B cell (primary cell): Measurements from ENCODE around the gene MISP3. TPM values are rescaled to one million over a fixed set of nuclear protein-coding genes. Genes with fewer than 3 reads are reported as not detected.

Source experiments
- ATAC-seq: fragments of 200-7000 bp; cut with Tn5 transposase; one replicate; pipeline ENCODE4 v1.10.0; 2021; ENCODE audit warnings: low read depth, mild to moderate bottlenecking, moderate number of reproducible peaks, moderate library complexity
- CTCF ChIA-PET: fragments of 350-600 bp; sonication (Branson Sonifier 250); formaldehyde crosslinking; loops from one replicate; lab custom pipeline; 2021; ENCODE audit warnings: antibody characterized with exemption, inconsistent platforms; lab: Charles Lee
- POLR2A ChIA-PET: fragments of 350-600 bp; sonication (Branson Sonifier 250); formaldehyde crosslinking; loops from one replicate; lab custom pipeline; 2021; ENCODE audit warnings: antibody characterized with exemption; lab: Charles Lee
- DNase-seq: peaks from one replicate; pipeline ENCODE4 v3.0.0; 2013
- H2AFZ ChIP-seq: 2 replicates; pipeline ENCODE4 v1.6.1; 2012; ENCODE audit warnings: mild to moderate bottlenecking, low read depth, low read length; ENCODE audit not compliant: insufficient read depth, poor library complexity, severe bottlenecking
- H3K27ac ChIP-seq, 2 donors: 1 replicate in 1 of 2; 2 replicates in 1 of 2; pipeline ENCODE4 v1.5.1; 2012 to 2013; ENCODE audit warnings: low read length in 2 of 2, mild to moderate bottlenecking in 2 of 2, moderate library complexity in 1 of 2
- H3K27me3 ChIP-seq, 4 experiments: fragments of 200-600 bp in 1 of 4; sonication (generic) in 1 of 4; replicated peaks in 1 of 4; 1 replicate in 2 of 4; 2 replicates in 2 of 4; pipeline versions ENCODE4 v1.6.1 to v1.7.0; 2013 to 2016; ENCODE audit warnings: low read length in 3 of 4, mild to moderate bottlenecking in 2 of 4, mixed read lengths in 1 of 4, moderate library complexity in 1 of 4; ENCODE audit not compliant: insufficient read depth in 4 of 4, control insufficient read depth in 3 of 4; ENCODE audit errors: control extremely low read depth in 1 of 4
- H3K36me3 ChIP-seq, 2 experiments: replicated peaks in 1 of 2; 1 replicate in 1 of 2; 2 replicates in 1 of 2; pipeline versions ENCODE4 v1.6.1 to v1.7.1; 2013; ENCODE audit warnings: low read length in 1 of 2; ENCODE audit not compliant: insufficient read depth in 2 of 2, control insufficient read depth in 1 of 2; ENCODE audit errors: control extremely low read depth in 1 of 2, extremely low read depth in 1 of 2
- H3K4me1 ChIP-seq, 2 donors: fragments of 200-600 bp in 1 of 2; sonication (generic) in 1 of 2; 1 replicate in 1 of 2; 2 replicates in 1 of 2; pipeline versions ENCODE4 v1.5.1 to v1.6.1; 2013 to 2017; ENCODE audit warnings: low read length in 2 of 2; ENCODE audit not compliant: control insufficient read depth in 2 of 2, insufficient read depth in 2 of 2
- H3K4me2 ChIP-seq: replicated peaks from 2 replicates; pipeline ENCODE3; 2012; ENCODE audit warnings: mild to moderate bottlenecking, low read depth, low read length; ENCODE audit not compliant: poor library complexity, severe bottlenecking
- H3K4me3 ChIP-seq, 5 experiments: fragments of 200-600 bp in 1 of 5; sonication (generic) in 1 of 5; 1 replicate in 3 of 5; 2 replicates in 2 of 5; pipeline versions ENCODE4 v1.5.1 to v1.7.0; 2011 to 2016; ENCODE audit warnings: low read length in 4 of 5, mild to moderate bottlenecking in 4 of 5, low read depth in 2 of 5, control low read depth in 1 of 5, moderate library complexity in 1 of 5; ENCODE audit not compliant: insufficient read depth in 1 of 5; ENCODE audit errors: control extremely low read depth in 1 of 5, extremely low read depth in 1 of 5
- H3K79me2 ChIP-seq: fragments of 200-600 bp; sonication (generic); one replicate; pipeline ENCODE4 v1.6.0; 2016; ENCODE audit warnings: low read length; ENCODE audit not compliant: control insufficient read depth, insufficient read depth
- H3K9ac ChIP-seq: fragments of 200-600 bp; sonication (generic); 2 replicates; pipeline ENCODE4 v1.6.1; 2017; ENCODE audit warnings: mild to moderate bottlenecking, low read length, moderate library complexity
- H3K9me3 ChIP-seq, 3 donors: one replicate each; pipeline versions ENCODE4 v1.6.1 to v1.7.1; 2013; ENCODE audit warnings: low read length in 2 of 3; ENCODE audit not compliant: control insufficient read depth in 2 of 3, insufficient read depth in 1 of 3; ENCODE audit errors: control extremely low read depth in 1 of 3
- H4K20me1 ChIP-seq: 2 replicates; pipeline ENCODE4 v1.6.0; 2012; ENCODE audit warnings: mild to moderate bottlenecking, low read length; ENCODE audit not compliant: insufficient read depth, control insufficient read depth, poor library complexity, severe bottlenecking
- H3K27ac Mint-ChIP-seq: one replicate; pipeline ENCODE4 v1.8.0; 2021; ENCODE audit warnings: mixed read lengths
- H3K27me3 Mint-ChIP-seq: one replicate; pipeline ENCODE4 v1.8.0; 2021; ENCODE audit warnings: mixed read lengths
- H3K4me1 Mint-ChIP-seq: one replicate; pipeline ENCODE4 v1.8.0; 2021; ENCODE audit warnings: mixed read lengths
- H3K4me3 Mint-ChIP-seq: one replicate; pipeline ENCODE4 v1.8.0; 2021; ENCODE audit warnings: mixed read lengths
- H3K9me3 Mint-ChIP-seq: one replicate; pipeline ENCODE4 v1.8.0; 2022; ENCODE audit warnings: mixed read lengths; ENCODE audit not compliant: insufficient read depth
- CTCF ChIP-seq: fragments of 200-600 bp; IDR thresholded peaks from one replicate; pipeline ENCODE4 v1.8.0; 2022; ENCODE audit warnings: antibody characterized with exemption, mild to moderate bottlenecking
- EZH2 ChIP-seq: IDR thresholded peaks from 2 replicates; pipeline ENCODE4 v1.6.1; 2012; ENCODE audit warnings: borderline replicate concordance, low read depth, mild to moderate bottlenecking, moderate library complexity, low read length; ENCODE audit not compliant: insufficient read depth, poor library complexity, severe bottlenecking
- WGBS: methylation state at CpG from one replicate; pipeline ENCODE4 v1.1.5; 2013; ENCODE audit warnings: missing lambda C conversion rate; ENCODE audit not compliant: insufficient coverage; 5-methylcytosine and 5-hydroxymethylcytosine counted together
- intact Hi-C: fragments of 100-400 bp; cut with micrococcal nuclease; formaldehyde crosslinking; loops from one replicate; pipeline ENCODE4 v1.10.0; 2022
- polyA plus RNA-seq: library from polyadenylated mRNA; depleted of rRNA; stranded (reverse); fragments of >200 nt; gene quantifications from 2 replicates; pipeline ENCODE4 v1.2.3, GENCODE V29; 2012
- total RNA-seq, 2 donors: library from RNA; stranded (reverse); fragments of 120-200 nt in 1 of 2; gene quantifications; 1 replicate in 1 of 2; 2 replicates in 1 of 2; pipeline versions ENCODE4 v1.2.3 to v1.2.4, GENCODE V29; 2013 to 2022

The MISP3 gene
- total and polyA plus RNA-seq, 2 donors (not counting 1 experiment from before 2014, with no cell fraction given), result 0.34 TPM

- Histone ChIP-seq H3K27me3 (no peaks in the 10 kb centered on the region), H3K4me1 (no peaks in the 10 kb centered on the region), H3K36me3 (peaks cover 0 to 41% of the 10 kb centered on the region in 2 experiments), H3K79me2 (peaks cover 2% of the 10 kb centered on the region), H3K4me2 (no peak overlapping the region), H3K9me3 (no peaks in the 10 kb centered on the region), H4K20me1 (no peaks in the 10 kb centered on the region), H3K4me3 (no peak overlapping the region), H3K27ac (no peak overlapping the region), H3K9ac (no peak overlapping the region), H2AFZ (no peak overlapping the region)
- Mint-ChIP-seq H3K4me3 (no peak overlapping the region), H3K27me3 (no peaks in the 10 kb centered on the region), H3K27ac (no peak overlapping the region), H3K4me1 (no peaks in the 10 kb centered on the region), H3K9me3 (no peaks in the 10 kb centered on the region)
- ChIA-PET CTCF (no interaction called here), POLR2A (interaction anchor here (0.6 kb wide), 1 partner anchor 287 kb away, joined by 5 read pairs; no protein-coding TSS in a partner anchor)
- ATAC-seq (no peak), DNase-seq (no peak)
- TF ChIP-seq CTCF, result no peak
- WGBS, result 96% methylated on average over 4 of the region's 6 CpGs
- intact Hi-C loops, result no loop called here
Observed at GRCh38 chr19:14101003-14101545, 28.5 kb downstream of the MISP3 start.

GRCh38 chr19:14102102-14102696 lies 29.6 kb downstream of the MISP3 start:
- no peaks in the 10 kb centered on the region for H3K4me1 ChIP-seq
- intact Hi-C loops, result no loop called here
- 94% methylated on average over 10 of the region's 11 CpGs for WGBS
- Mint-ChIP-seq H3K4me1 (no peaks in the 10 kb centered on the region), H3K4me3 (no peak overlapping the region), H3K9me3 (no peaks in the 10 kb centered on the region), H3K27me3 (no peaks in the 10 kb centered on the region), H3K27ac (no peak overlapping the region)
- H3K9me3 ChIP-seq, result no peaks in the 10 kb centered on the region
- ChIA-PET CTCF (interaction anchor here (1.6 kb wide), 1 partner anchor 21 kb away, joined by 4 read pairs; no protein-coding TSS in a partner anchor), POLR2A (no interaction called here)
- H4K20me1 ChIP-seq, result no peaks in the 10 kb centered on the region
- no peak for DNase-seq
- no peak for ATAC-seq
- no peak overlapping the region for H3K4me2 ChIP-seq
- peaks cover 2% of the 10 kb centered on the region for H3K79me2 ChIP-seq
- H3K27ac ChIP-seq, result no peak overlapping the region
- H3K4me3 ChIP-seq, result no peak overlapping the region
- no peak overlapping the region for H3K9ac ChIP-seq
- H3K27me3 ChIP-seq, result no peaks in the 10 kb centered on the region
- peaks cover 0 to 32% of the 10 kb centered on the region in 2 experiments for H3K36me3 ChIP-seq
- no peak for TF ChIP-seq EZH2
- TF ChIP-seq CTCF, result no peak
- H2AFZ ChIP-seq, result no peak overlapping the region
